Smooth muscle cell of bladder (primary cell): ENCODE measurements around the gene QARS1. TPM values are rescaled to one million over a fixed set of nuclear protein-coding genes. Genes with fewer than 3 reads are reported as not detected.

ENCODE experiments used
- total RNA-seq: library from RNA; depleted of rRNA; stranded (reverse); fragments of >200 nt; gene quantifications from 2 replicates; pipeline ENCODE4 v1.2.3, GENCODE V29; 2014

QARS1 gene
- 284 and 305 TPM in 2 replicates for total RNA-seq

DNA sequence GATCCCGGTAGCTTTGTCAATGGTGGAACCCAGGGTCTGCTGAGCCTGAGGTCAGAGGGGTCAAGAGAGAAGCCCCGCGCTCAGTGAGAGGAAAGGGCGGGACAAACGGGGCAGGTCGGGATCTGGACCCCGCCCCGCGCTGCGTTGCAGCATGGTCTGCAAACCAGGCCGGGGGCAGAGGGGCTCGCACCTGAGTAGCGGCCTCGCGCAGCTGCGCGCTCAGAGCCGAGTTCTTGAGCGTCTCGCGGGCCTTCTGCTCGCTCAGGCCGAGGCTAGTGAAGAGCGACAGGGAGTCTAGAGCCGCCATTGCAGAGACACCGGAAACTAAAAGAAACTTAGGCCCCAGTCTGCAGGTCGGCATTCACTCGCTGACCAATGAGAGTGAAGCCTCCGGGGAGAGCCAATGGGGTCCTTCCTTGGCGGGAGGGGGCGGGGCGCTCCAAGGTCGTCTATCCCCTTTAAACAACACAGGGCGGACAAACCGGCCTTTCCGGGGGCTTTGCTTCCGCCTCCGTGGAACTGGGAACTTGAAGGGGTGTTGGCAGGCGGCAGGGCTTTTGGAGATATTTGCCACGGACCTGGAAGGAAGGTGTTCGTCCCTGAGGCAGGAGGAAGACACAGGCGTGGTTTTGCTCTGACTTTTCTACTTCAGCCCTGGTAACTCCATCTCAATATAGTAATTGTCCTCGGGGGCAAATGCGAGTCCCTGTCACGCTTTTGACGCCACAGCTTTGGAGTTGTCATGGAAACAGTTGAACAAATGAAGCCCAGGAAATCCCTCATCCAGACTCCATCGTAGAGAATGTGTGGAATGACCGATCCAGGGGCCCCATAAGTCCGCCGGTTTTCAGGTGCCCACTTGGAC, at the start of gene QARS1:
Gene QARS1 (minus strand): TSS at position 331 of the 865 bp plus-strand sequence. CDS start 24 bp downstream, at position 307.

DNA sequence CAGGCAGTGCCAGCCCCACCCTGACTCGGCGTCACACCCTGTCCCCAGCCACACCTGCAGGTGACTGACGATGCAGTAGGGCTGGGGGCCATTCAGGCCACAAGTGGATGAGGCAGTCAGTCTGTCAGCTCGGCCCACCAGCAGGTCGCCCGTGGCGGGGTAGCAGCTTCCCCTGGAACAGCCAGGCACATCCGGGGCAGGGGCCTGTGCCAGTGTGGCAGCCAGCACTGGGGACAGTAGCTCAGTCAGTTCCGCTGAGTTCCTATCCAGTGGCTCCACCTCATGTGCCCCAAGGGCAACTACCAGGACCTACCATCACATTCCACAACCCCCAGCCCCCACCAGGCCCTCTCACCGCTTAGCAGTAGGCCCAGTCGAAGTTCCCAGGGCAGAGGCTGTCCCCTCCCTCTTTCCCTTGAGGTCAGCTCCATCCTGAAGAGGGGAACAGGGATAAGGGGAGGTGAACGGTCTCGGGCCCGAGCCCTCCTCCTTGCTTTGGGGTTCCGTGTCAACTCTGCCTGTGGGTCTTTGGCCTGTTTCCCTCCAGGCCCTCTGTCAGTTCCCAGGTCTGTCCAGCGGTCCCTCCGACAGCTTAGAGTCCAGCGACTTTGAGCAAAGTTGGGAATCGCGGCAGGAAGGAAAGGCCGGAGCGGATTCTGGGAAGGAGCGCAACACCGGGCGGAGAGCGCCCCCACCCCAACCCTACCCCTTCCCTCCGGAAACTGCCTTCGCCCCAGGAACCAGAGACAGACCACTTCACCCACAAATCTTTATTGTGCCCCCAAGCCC, 28.1 kb upstream of the QARS1 start, which contains the start of gene LAMB2:
Gene LAMB2 (minus strand): TSS at position 614 of the 789 bp plus-strand sequence. CDS start 183 bp downstream, at position 431.

DNA sequence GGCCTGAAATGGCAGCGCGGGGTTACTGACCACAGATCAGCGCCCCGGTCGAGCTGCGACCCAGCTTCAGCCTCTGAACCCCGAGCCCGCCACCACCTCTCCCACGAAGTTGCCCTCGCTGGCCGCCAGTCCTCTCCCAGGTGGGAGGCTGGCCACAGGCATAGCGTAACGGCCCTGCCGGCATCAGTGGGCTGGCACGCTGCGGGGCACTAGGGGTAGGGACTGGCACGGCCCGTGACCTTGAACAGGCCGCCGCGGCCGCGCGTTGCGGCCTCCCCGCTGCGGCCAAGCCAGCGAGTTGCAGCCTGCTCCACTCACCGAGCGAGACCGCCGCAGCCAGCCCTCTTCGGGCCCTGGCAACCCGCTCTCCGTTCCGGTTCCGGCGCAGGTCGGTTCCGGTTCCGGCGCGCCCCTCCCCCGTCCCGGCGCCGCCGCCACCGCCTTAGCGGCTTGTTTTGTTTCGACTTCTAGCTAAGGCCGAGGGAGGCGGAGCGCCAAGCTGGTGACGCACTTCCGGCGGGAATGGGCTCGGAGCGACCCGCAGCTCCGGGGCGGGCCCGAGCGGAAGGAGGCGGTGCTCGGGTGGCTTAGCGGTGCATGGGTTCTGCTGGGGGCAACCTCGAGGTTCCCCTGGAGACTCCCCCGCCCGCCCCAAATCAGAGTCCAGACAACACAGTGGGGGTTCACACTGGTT, 16.0 kb upstream of the QARS1 start, which contains the start of gene USP19:
Gene USP19 (minus strand): TSS at position 386 of the 694 bp plus-strand sequence. CDS start 1,678 bp downstream, outside the sequence.

DNA sequence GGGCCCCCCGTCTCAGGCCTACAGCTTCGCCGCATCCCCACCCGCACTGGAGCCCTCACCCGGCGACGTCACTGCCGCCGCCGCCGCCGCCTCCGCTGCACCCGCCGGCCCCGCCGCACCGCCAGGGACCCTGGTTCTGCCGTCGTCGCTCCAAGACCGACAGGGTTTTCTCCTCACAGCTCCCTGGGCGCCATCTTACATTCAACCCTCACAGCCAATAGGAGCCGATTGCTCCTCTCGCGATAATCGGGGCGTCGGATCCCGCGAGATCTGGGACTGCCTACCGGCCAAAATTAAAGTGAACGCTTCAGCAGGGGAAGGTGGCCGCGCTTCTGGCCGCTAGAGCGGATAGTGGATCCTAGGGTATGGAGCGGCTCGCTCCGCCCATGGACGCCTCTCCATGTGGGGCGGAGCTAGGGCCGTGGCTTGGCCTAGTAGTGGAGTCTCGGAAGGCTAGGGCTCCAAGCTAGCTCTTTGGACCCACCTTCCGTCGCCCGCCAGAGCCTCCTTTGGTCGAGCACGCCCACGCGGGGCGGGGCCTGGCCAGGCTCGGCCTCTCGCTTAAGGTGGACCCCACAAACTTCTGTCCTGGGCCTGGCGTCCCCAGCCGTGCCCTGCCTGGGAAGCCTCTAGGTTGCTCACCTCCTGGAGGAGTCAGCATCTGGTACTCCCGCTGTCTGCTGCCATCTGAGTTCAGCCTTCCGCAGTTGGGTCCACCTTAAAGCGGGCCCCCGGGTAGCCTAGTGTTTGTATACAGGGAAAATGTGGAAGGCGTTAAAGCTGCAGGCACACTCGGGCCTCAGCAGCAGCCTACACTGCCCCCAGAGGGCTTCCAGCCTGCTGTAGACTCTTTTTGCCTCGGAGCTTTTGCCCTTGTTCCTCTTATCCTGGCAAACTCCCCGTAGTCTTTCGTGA, 10.4 kb downstream of the QARS1 start, which contains the start of gene QRICH1:
Gene QRICH1 (minus strand): TSS at position 219 of the 915 bp plus-strand sequence. CDS start 17,054 bp downstream, outside the sequence.

Other genes starting within 250 kb of the QARS1 start
- 19.5 and 23.3 TPM in 2 replicates for gene SLC25A20, start 205.9 kb downstream of the QARS1 start, total RNA-seq
- 56.5 and 69.8 TPM in 2 replicates for gene ARIH2, start 185.9 kb downstream of the QARS1 start, total RNA-seq
- 33.4 and 40.7 TPM in 2 replicates for gene P4HTM, start 114.5 kb downstream of the QARS1 start, total RNA-seq
- 41.8 and 81.0 TPM in 2 replicates for gene WDR6, start 97.4 kb downstream of the QARS1 start, total RNA-seq
- 43.4 and 52.5 TPM in 2 replicates for gene DALRD3, start 86.2 kb downstream of the QARS1 start, total RNA-seq
- gene NDUFAF3, start 82.6 kb downstream of the QARS1 start, total RNA-seq = 80.5 and 88.0 TPM in 2 replicates
- 400 and 458 TPM in 2 replicates for gene IMPDH2, start 75.4 kb downstream of the QARS1 start, total RNA-seq
- gene QRICH1, start 10.7 kb downstream of the QARS1 start, total RNA-seq = 56.7 and 61.9 TPM in 2 replicates
- 40.0 and 45.9 TPM in 2 replicates for gene USP19, start 16.1 kb upstream of the QARS1 start, total RNA-seq
- 458 and 626 TPM in 2 replicates for gene LAMB2, start 28.3 kb upstream of the QARS1 start, total RNA-seq
- 15.7 and 16.2 TPM in 2 replicates for gene CCDC71, start 61.6 kb upstream of the QARS1 start, total RNA-seq
- gene KLHDC8B, start 66.8 kb upstream of the QARS1 start, total RNA-seq = 23.3 and 33.9 TPM in 2 replicates
- gene C3orf62, start 172.5 kb upstream of the QARS1 start, total RNA-seq = 0.85 and 1.7 TPM in 2 replicates
- 17.8 and 21.7 TPM in 2 replicates for gene USP4, start 235.3 kb upstream of the QARS1 start, total RNA-seq